Measurements from ENCODE around the gene QSOX2. TPM values are rescaled to one million over a fixed set of nuclear protein-coding genes. Genes with fewer than 3 reads are reported as not detected.

The QSOX2 gene
- total and polyA plus RNA-seq, 2 experiments from 2014 or later, result 9.2 to 29.2 TPM

GRCh38 chr9:136182850-136183422, 62.7 kb downstream of the QSOX2 start (continued):
- TF ChIP-seq, protein P1, sequence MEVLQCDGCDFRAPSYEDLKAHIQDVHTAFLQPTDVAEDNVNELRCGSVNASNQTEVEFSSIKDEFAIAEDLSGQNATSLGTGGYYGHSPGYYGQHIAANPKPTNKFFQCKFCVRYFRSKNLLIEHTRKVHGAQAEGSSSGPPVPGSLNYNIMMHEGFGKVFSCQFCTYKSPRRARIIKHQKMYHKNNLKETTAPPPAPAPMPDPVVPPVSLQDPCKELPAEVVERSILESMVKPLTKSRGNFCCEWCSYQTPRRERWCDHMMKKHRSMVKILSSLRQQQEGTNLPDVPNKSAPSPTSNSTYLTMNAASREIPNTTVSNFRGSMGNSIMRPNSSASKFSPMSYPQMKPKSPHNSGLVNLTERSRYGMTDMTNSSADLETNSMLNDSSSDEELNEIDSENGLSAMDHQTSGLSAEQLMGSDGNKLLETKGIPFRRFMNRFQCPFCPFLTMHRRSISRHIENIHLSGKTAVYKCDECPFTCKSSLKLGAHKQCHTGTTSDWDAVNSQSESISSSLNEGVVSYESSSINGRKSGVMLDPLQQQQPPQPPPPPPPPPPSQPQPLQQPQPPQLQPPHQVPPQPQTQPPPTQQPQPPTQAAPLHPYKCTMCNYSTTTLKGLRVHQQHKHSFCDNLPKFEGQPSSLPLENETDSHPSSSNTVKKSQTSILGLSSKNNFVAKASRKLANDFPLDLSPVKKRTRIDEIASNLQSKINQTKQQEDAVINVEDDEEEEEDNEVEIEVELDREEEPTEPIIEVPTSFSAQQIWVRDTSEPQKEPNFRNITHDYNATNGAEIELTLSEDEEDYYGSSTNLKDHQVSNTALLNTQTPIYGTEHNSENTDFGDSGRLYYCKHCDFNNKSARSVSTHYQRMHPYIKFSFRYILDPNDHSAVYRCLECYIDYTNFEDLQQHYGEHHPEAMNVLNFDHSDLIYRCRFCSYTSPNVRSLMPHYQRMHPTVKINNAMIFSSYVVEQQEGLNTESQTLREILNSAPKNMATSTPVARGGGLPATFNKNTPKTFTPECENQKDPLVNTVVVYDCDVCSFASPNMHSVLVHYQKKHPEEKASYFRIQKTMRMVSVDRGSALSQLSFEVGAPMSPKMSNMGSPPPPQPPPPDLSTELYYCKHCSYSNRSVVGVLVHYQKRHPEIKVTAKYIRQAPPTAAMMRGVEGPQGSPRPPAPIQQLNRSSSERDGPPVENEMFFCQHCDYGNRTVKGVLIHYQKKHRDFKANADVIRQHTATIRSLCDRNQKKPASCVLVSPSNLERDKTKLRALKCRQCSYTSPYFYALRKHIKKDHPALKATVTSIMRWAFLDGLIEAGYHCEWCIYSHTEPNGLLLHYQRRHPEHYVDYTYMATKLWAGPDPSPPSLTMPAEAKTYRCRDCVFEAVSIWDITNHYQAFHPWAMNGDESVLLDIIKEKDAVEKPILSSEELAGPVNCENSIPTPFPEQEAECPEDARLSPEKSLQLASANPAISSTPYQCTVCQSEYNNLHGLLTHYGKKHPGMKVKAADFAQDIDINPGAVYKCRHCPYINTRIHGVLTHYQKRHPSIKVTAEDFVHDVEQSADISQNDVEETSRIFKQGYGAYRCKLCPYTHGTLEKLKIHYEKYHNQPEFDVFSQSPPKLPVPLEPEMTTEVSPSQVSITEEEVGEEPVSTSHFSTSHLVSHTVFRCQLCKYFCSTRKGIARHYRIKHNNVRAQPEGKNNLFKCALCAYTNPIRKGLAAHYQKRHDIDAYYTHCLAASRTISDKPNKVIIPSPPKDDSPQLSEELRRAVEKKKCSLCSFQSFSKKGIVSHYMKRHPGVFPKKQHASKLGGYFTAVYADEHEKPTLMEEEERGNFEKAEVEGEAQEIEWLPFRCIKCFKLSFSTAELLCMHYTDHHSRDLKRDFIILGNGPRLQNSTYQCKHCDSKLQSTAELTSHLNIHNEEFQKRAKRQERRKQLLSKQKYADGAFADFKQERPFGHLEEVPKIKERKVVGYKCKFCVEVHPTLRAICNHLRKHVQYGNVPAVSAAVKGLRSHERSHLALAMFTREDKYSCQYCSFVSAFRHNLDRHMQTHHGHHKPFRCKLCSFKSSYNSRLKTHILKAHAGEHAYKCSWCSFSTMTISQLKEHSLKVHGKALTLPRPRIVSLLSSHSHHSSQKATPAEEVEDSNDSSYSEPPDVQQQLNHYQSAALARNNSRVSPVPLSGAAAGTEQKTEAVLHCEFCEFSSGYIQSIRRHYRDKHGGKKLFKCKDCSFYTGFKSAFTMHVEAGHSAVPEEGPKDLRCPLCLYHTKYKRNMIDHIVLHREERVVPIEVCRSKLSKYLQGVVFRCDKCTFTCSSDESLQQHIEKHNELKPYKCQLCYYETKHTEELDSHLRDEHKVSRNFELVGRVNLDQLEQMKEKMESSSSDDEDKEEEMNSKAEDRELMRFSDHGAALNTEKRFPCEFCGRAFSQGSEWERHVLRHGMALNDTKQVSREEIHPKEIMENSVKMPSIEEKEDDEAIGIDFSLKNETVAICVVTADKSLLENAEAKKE (CRISPR knock-in tag; IDR thresholded peaks at IDR 0.05), result no peak
- TF ChIP-seq POLR2AphosphoS5 (IDR thresholded peaks at IDR 0.05; ENCODE audit: low read depth) (no peak), EZH2phosphoT487 (IDR thresholded peaks at IDR 0.05; ENCODE audit: unreplicated experiment) (no peak), STAT1 (IDR thresholded peaks at IDR 0.05; ENCODE audit: unreplicated experiment) (no peak), CREB1 (CRISPR knock-in tag; IDR thresholded peaks at IDR 0.05; ENCODE audit: low read depth) (no peak), ETS1 (IDR thresholded peaks at IDR 0.05) (no peak)

GRCh38 chr9:136182420-136182787, 63.2 kb downstream of the QSOX2 start:
- Histone ChIP-seq H3K79me2 (replicated peaks; ENCODE audit: insufficient read depth) (no peaks in the 10 kb centered on the region), H3K4me2 (no peak overlapping the region), H3F3A (replicated peaks; ENCODE audit: low read depth) (no peaks in the 10 kb centered on the region), H4K20me1 (replicated peaks; ENCODE audit: insufficient read depth) (no peaks in the 10 kb centered on the region), H3K4me3 (no peak overlapping the region), H3K4me1 (ENCODE audit: insufficient read depth) (no peaks in the 10 kb centered on the region), H3K36me3 (ENCODE audit: insufficient read depth) (no peaks in the 10 kb centered on the region), H3K27ac (ENCODE audit: low read depth) (no peak overlapping the region), H3K9me2 (ENCODE audit: insufficient read depth) (no peaks in the 10 kb centered on the region), H2AFZ (no peak overlapping the region), H3K27me3 (ENCODE audit: insufficient read depth) (no peaks in the 10 kb centered on the region)
- Mint-ChIP-seq H3K27me3 (ENCODE audit: insufficient read depth, low read depth, poor library complexity) (peaks cover 12% of the 10 kb centered on the region), H3K27ac (no peak overlapping the region), H3K9me3 (no peaks in the 10 kb centered on the region), H3K4me1 (peaks cover 12% of the 10 kb centered on the region), H3K4me3 (no peak overlapping the region), H3K36me3 (ENCODE audit: low read depth) (no peaks in the 10 kb centered on the region)
- ATAC-seq (no peak), DNase-seq (ENCODE audit: low spot score) (no peak)
- TF ChIP-seq EZH2 (IDR thresholded peaks at IDR 0.05; ENCODE audit: low read depth, unreplicated experiment) (no peak), ETS1 (IDR thresholded peaks at IDR 0.05) (no peak), CREB1 (CRISPR knock-in tag; IDR thresholded peaks at IDR 0.05; ENCODE audit: low read depth) (no peak), ZNF114 (CRISPR knock-in tag; IDR thresholded peaks at IDR 0.05) (no peak)
- TF ChIP-seq, protein P2, sequence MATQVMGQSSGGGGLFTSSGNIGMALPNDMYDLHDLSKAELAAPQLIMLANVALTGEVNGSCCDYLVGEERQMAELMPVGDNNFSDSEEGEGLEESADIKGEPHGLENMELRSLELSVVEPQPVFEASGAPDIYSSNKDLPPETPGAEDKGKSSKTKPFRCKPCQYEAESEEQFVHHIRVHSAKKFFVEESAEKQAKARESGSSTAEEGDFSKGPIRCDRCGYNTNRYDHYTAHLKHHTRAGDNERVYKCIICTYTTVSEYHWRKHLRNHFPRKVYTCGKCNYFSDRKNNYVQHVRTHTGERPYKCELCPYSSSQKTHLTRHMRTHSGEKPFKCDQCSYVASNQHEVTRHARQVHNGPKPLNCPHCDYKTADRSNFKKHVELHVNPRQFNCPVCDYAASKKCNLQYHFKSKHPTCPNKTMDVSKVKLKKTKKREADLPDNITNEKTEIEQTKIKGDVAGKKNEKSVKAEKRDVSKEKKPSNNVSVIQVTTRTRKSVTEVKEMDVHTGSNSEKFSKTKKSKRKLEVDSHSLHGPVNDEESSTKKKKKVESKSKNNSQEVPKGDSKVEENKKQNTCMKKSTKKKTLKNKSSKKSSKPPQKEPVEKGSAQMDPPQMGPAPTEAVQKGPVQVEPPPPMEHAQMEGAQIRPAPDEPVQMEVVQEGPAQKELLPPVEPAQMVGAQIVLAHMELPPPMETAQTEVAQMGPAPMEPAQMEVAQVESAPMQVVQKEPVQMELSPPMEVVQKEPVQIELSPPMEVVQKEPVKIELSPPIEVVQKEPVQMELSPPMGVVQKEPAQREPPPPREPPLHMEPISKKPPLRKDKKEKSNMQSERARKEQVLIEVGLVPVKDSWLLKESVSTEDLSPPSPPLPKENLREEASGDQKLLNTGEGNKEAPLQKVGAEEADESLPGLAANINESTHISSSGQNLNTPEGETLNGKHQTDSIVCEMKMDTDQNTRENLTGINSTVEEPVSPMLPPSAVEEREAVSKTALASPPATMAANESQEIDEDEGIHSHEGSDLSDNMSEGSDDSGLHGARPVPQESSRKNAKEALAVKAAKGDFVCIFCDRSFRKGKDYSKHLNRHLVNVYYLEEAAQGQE (IDR thresholded peaks at IDR 0.05; ENCODE audit: unreplicated experiment), result no peak
